IMR-90 (cell line): Measurements from ENCODE around the gene CREB5. TPM values are rescaled to one million over a fixed set of nuclear protein-coding genes. Genes with fewer than 3 reads are reported as not detected.

Experiments used
- ATAC-seq: fragments of 200-7000 bp; cut with Tn5 transposase; 2 replicates; pipeline ENCODE4 v1.9.1; 2020; ENCODE audit warnings: low read depth, mild to moderate bottlenecking, moderate library complexity
- BruUV-seq: library from RNA; stranded (reverse); fragments of 400-500 nt; replicated peaks from 2 replicates; lab custom pipeline; 2021; lab: Mats Ljungman, UMichigan
- CTCF ChIA-PET: fragments of 300-600 bp; formaldehyde crosslinking; extraction: SDS; loops from one replicate; lab custom pipeline; 2021; ENCODE audit warnings: antibody characterized with exemption; lab: Yijun Ruan, JAX
- POLR2A ChIA-PET: fragments of 300-600 bp; sonication (Branson Sonifier 250); formaldehyde crosslinking; loops from one replicate; lab custom pipeline; 2022; ENCODE audit warnings: antibody characterized with exemption; ENCODE audit not compliant: unreplicated experiment; lab: Charles Lee
- DNase-seq: peaks from one replicate; pipeline ENCODE4 v3.0.0; 2013
- H2AFZ ChIP-seq: replicated peaks from 2 replicates; pipeline ENCODE3; 2013; ENCODE audit warnings: low read length, mild to moderate bottlenecking; ENCODE audit not compliant: poor library complexity
- H2AK5ac ChIP-seq: 2 replicates; pipeline ENCODE4 v1.6.1; 2013; ENCODE audit warnings: low read depth, low read length, inconsistent platforms
- H2AK9ac ChIP-seq: replicated peaks from 2 replicates; pipeline ENCODE3; 2013; ENCODE audit warnings: mild to moderate bottlenecking, low read depth, low read length, moderate library complexity; ENCODE audit not compliant: poor library complexity
- H2BK120ac ChIP-seq: 2 replicates; pipeline ENCODE4 v1.6.1; 2013; ENCODE audit warnings: low read depth, low read length, inconsistent platforms
- H2BK15ac ChIP-seq: 3 replicates; pipeline ENCODE4 v1.6.1; 2013; ENCODE audit warnings: low read depth, low read length, inconsistent platforms
- H2BK20ac ChIP-seq: 2 replicates; pipeline ENCODE4 v1.6.1; 2013; ENCODE audit warnings: low read depth, mild to moderate bottlenecking, inconsistent platforms, low read length, moderate library complexity
- H2BK5ac ChIP-seq: 2 replicates; pipeline ENCODE4 v1.6.1; 2013; ENCODE audit warnings: mild to moderate bottlenecking, low read depth, low read length, inconsistent platforms; ENCODE audit not compliant: poor library complexity, severe bottlenecking
- H3K14ac ChIP-seq: replicated peaks from 2 replicates; pipeline ENCODE4 v1.6.1; 2013; ENCODE audit warnings: low read depth, low read length, inconsistent platforms
- H3K18ac ChIP-seq: 2 replicates; pipeline ENCODE4 v1.6.1; 2013; ENCODE audit warnings: low read depth, low read length, control low read depth
- H3K23ac ChIP-seq: 2 replicates; pipeline ENCODE4 v1.6.1; 2013; ENCODE audit warnings: low read depth, low read length, inconsistent platforms
- H3K27ac ChIP-seq: 2 replicates; pipeline ENCODE4 v1.5.1; 2013; ENCODE audit warnings: mild to moderate bottlenecking, control low read depth, low read length; ENCODE audit not compliant: insufficient read depth
- H3K27me3 ChIP-seq: 2 replicates; pipeline ENCODE4 v1.6.1; 2013; ENCODE audit warnings: low read length; ENCODE audit not compliant: control insufficient read depth, insufficient read depth
- H3K36me3 ChIP-seq: 2 replicates; pipeline ENCODE4 v1.6.1; 2013; ENCODE audit warnings: low read length, mixed read lengths; ENCODE audit not compliant: control insufficient read depth, insufficient read depth
- H3K4ac ChIP-seq: 2 replicates; pipeline ENCODE4 v1.6.1; 2013; ENCODE audit warnings: low read depth, low read length, inconsistent platforms
- H3K4me1 ChIP-seq: 2 replicates; pipeline ENCODE4 v1.6.1; 2013; ENCODE audit warnings: low read length, mixed read lengths; ENCODE audit not compliant: control insufficient read depth, insufficient read depth
- H3K4me2 ChIP-seq: 2 replicates; pipeline ENCODE4 v1.6.1; 2013; ENCODE audit warnings: low read depth, mild to moderate bottlenecking, control low read depth, low read length, moderate library complexity
- H3K4me3 ChIP-seq: 2 replicates; pipeline ENCODE4 v1.5.1; 2013; ENCODE audit warnings: low read depth, mild to moderate bottlenecking, control low read depth, low read length, moderate library complexity; ENCODE audit not compliant: insufficient read depth
- H3K56ac ChIP-seq: 2 replicates; pipeline ENCODE4 v1.6.1; 2013; ENCODE audit warnings: low read length, inconsistent platforms; ENCODE audit not compliant: insufficient read depth; ENCODE audit errors: extremely low read depth
- H3K79me1 ChIP-seq, 2 experiments: 2 replicates each; pipeline ENCODE4 v1.6.1; 2013; ENCODE audit warnings: low read length in 2 of 2, inconsistent platforms in 1 of 2, low read depth in 1 of 2
- H3K9ac ChIP-seq: 2 replicates; pipeline ENCODE4 v1.6.1; 2013; ENCODE audit warnings: low read depth, low read length, control low read depth
- H3K9me1 ChIP-seq: 2 replicates; pipeline ENCODE4 v1.6.1; 2013; ENCODE audit warnings: low read length, inconsistent platforms; ENCODE audit not compliant: insufficient read depth
- H3K9me3 ChIP-seq: 2 replicates; pipeline ENCODE4 v1.6.1; 2013; ENCODE audit warnings: low read length; ENCODE audit not compliant: control insufficient read depth, insufficient read depth
- H4K20me1 ChIP-seq: 2 replicates; pipeline ENCODE4 v1.6.1; 2013; ENCODE audit warnings: low read length, inconsistent platforms; ENCODE audit not compliant: insufficient read depth
- H4K5ac ChIP-seq: 2 replicates; pipeline ENCODE4 v1.6.1; 2013; ENCODE audit warnings: mild to moderate bottlenecking, low read depth, low read length, control low read depth
- H4K8ac ChIP-seq, 2 experiments: 2 replicates each; pipeline ENCODE4 v1.6.1; 2013; ENCODE audit warnings: low read depth in 2 of 2, low read length in 2 of 2, control low read depth in 1 of 2, inconsistent platforms in 1 of 2
- H4K91ac ChIP-seq: 2 replicates; pipeline ENCODE4 v1.6.1; 2013; ENCODE audit warnings: low read depth, low read length, inconsistent platforms; ENCODE audit not compliant: insufficient read depth
- CHD1 ChIP-seq: IDR thresholded peaks from 2 replicates; pipeline ENCODE4 v1.6.1; 2012; ENCODE audit warnings: low read depth, low read length, improper control_type of control experiment
- CTCF ChIP-seq: conservative IDR thresholded peaks from 2 replicates; pipeline ENCODE4 v1.5.1; 2012; ENCODE audit warnings: mild to moderate bottlenecking, low read depth, low read length, improper control_type of control experiment
- ELK1 ChIP-seq: fragments of 150-350 bp; IDR thresholded peaks from 2 replicates; pipeline ENCODE4 v1.6.1; 2016; ENCODE audit warnings: low read depth, mild to moderate bottlenecking, low read length, moderate library complexity, borderline replicate concordance
- MAFK ChIP-seq: IDR thresholded peaks from 2 replicates; pipeline ENCODE4 v1.6.1; 2012; ENCODE audit warnings: low read depth, low read length, improper control_type of control experiment
- NFE2L2 ChIP-seq: fragments of 150-350 bp; IDR thresholded peaks from 2 replicates; pipeline ENCODE4 v1.6.1; 2016; ENCODE audit warnings: low read depth, mild to moderate bottlenecking, low read length
- RAD21 ChIP-seq: IDR thresholded peaks from 2 replicates; pipeline ENCODE4 v1.6.1; 2012; ENCODE audit warnings: low read length, improper control_type of control experiment
- RFX5 ChIP-seq: IDR thresholded peaks from 2 replicates; pipeline ENCODE4 v1.8.0; 2012; ENCODE audit warnings: low read depth, mild to moderate bottlenecking, low read length, moderate library complexity
- SMC3 ChIP-seq: fragments of 150-350 bp; IDR thresholded peaks from 2 replicates; pipeline ENCODE4 v1.6.1; 2016; ENCODE audit warnings: low read depth, mild to moderate bottlenecking, antibody characterized with exemption, low read length, moderate library complexity
- WGBS, 2 experiments: methylation state at CpG; one replicate each; pipeline versions ENCODE4 v1.1.5 to v1.1.7; 2013; ENCODE audit warnings: missing lambda C conversion rate in 2 of 2; ENCODE audit not compliant: insufficient read length in 1 of 2; ENCODE audit errors: extremely low coverage in 2 of 2; 5-methylcytosine and 5-hydroxymethylcytosine counted together
- dilution Hi-C: fragments of 300-500 bp; cut with HindIII; formaldehyde crosslinking; loops from one replicate; pipeline ENCODE4 v1.14.3; 2018; ENCODE audit warnings: low sequenced_read_pairs; ENCODE audit not compliant: unreplicated experiment
- in situ Hi-C: fragments of 300-500 bp; cut with MboI; formaldehyde crosslinking; loops from 3 replicates; pipeline ENCODE4 v1.14.3; 2019; ENCODE audit warnings: low sequenced_read_pairs, inconsistent platforms, mixed read lengths
- intact Hi-C: fragments of 100-400 bp; cut with micrococcal nuclease; formaldehyde crosslinking; loops from 2 replicates; pipeline ENCODE4 v1.10.0; 2022
- polyA plus RNA-seq, 3 experiments: library from polyadenylated mRNA; depleted of rRNA; stranded (reverse); fragments of >200 nt; gene quantifications; 2 replicates each; pipeline ENCODE4 v1.2.3, GENCODE V29; 2012; ENCODE audit warnings: low replicate concordance in 1 of 3
- total RNA-seq: library from RNA; depleted of rRNA; stranded (reverse); fragments of >200 nt; gene quantifications from 2 replicates; pipeline ENCODE4 v1.2.3, GENCODE V29; 2012

CREB5 gene
- total and polyA plus RNA-seq, 2 of the 4 experiments (the other 2 are of a cell fraction): 7.3 to 13.1 TPM

- H2BK120ac ChIP-seq: no peak overlapping the region
- H3K27ac ChIP-seq: no peak overlapping the region
- H4K8ac ChIP-seq: no peak overlapping the region
- no peak overlapping the region for H3K18ac ChIP-seq
- no peak overlapping the region for H2AFZ ChIP-seq
- H3K9me3 ChIP-seq: no peaks in the 10 kb centered on the region
- no peak overlapping the region for H4K91ac ChIP-seq
- no peak overlapping the region for H3K56ac ChIP-seq
- ATAC-seq (no peak), DNase-seq (no peak)
- no peak overlapping the region for H3K9ac ChIP-seq
- no peak overlapping the region for H3K4me2 ChIP-seq
- POLR2A ChIA-PET: no interaction called here
- H4K5ac ChIP-seq: no peak overlapping the region
- no peak overlapping the region for H3K4ac ChIP-seq
- CTCF ChIA-PET: interaction anchor here (0.7 kb wide), 1 partner anchor 76 kb away, joined by 6 read pairs; no protein-coding TSS in a partner anchor
- TF ChIP-seq ELK1 (no peak), NFE2L2 (no peak), SMC3 (no peak), MAFK (no peak), CTCF (no peak), RFX5 (no peak), RAD21 (no peak), CHD1 (no peak)
- dilution Hi-C loops: no loop called here
- no peaks in the 10 kb centered on the region for H4K20me1 ChIP-seq
- H3K27me3 ChIP-seq: peaks cover 2% of the 10 kb centered on the region; the same call in 1 of the 2 replicates
- H3K23ac ChIP-seq: no peak overlapping the region
- H3K14ac ChIP-seq: no peak overlapping the region
- no peaks in the 10 kb centered on the region for H3K9me1 ChIP-seq
- H3K4me3 ChIP-seq: no peak overlapping the region
- H3K79me1 ChIP-seq: no peaks in the 10 kb centered on the region
- H3K4me1 ChIP-seq: peaks cover 2% of the 10 kb centered on the region; the same call in 1 of the 2 replicates
- no peaks in the 10 kb centered on the region for H3K36me3 ChIP-seq
- H2AK9ac ChIP-seq: no peak overlapping the region
- in situ Hi-C loops: no loop called here
- H2BK15ac ChIP-seq: no peak overlapping the region
- no TSS peak for BruUV-seq
- no CpG with 5 or more reads among the region's 4 CpGs for WGBS, 2 experiments
- no peak overlapping the region for H2BK20ac ChIP-seq
- no peak overlapping the region for H2BK5ac ChIP-seq
- intact Hi-C loops: no loop called here
- H2AK5ac ChIP-seq: no peak overlapping the region
Observed at GRCh38 chr7:28435152-28435551, 22.8 kb downstream of the CREB5 start.
